NCI-H1694 treated with DMSO at 0.1 percent for 48 hours (cell line): ENCODE data around the gene SHOC2.

ENCODE experiments used
- DNase-seq: peaks from one replicate; lab custom pipeline; 2025; lab: John Stamatoyannopoulos, UW

The SHOC2 gene

DNA sequence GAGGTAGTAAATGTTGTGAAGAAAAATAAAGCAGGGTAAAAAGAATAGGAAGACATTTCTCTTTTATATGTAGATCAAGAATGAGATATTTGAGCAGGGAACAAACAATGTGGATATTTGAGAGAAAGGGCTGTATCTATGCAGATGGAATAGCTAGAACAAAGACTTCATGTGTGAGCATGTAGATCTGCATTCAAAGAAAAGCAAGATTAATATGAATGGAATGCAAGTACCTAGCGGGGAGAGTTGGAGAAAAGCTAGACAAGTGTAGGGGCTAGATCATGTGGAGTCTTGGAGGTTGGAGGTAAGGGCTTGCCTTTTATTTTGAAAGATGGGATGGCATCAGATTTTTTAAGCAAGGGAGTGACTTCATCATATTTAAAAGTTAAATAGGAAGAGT is 27.1 kb downstream of the SHOC2 start:
- DNase-seq = no peak

DNA sequence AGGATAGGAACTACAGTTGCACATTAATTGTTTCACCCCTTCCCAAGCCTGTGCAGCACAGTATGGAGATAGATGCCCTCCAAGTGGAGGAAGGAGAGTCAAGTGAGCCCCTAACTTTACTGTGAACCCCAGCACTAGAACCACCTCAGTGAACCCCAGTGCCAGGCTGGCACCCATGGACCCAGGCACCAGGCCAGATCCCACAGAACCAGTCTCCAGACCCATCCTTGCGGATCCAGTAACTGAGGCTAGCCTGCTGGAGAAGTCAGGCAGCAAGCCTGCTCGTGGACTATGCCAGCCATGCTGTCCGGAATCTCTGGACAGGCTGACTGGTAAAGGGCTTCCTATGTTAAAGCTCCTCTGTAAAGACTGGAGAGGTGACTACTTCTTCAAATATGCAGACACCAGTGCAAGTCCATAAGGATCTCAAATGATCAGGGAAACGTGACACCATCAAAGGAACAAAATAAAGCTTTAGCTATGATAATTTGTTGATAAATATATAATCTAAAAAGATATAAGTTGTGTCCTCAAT is 27.7 kb downstream of the SHOC2 start:
- no peak for DNase-seq

DNA sequence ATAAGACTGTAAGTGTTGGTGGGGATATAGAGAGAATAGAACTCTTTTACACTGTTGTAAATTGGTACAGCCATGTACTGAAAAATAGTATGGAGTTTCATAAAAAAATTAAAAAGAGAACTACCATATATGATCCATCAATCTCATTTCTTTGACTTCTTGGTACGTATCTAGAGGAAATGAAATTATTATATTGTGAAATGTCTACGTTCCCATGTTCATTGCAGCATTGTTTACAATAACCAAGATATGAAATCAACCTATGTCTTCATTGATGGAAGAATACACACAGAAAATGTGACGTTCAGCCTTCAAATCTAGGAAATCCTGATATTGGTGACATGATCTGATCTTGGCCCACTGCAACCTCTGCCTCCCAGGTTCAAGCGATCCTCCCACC is 32.0 kb downstream of the SHOC2 start:
- DNase-seq = no peak

DNA sequence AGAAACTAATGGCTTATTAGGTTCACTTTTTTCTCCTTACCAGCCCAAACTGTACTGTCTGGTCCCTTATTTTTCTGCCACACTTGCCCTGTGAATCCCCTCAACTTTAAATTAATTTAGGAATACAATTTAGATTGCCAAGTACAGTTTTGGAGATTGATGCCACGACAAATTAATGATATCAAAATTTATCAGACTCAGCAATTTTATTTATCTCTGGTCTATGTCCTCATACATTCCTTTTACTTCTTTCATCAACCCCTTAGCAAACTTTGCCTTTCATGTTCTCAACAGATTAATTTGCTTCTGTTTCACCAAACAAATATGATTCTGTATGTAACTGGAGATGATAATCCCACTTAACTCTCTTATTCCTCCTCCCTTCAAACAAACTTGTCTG is 38.2 kb downstream of the SHOC2 start:
- no peak for DNase-seq

DNA sequence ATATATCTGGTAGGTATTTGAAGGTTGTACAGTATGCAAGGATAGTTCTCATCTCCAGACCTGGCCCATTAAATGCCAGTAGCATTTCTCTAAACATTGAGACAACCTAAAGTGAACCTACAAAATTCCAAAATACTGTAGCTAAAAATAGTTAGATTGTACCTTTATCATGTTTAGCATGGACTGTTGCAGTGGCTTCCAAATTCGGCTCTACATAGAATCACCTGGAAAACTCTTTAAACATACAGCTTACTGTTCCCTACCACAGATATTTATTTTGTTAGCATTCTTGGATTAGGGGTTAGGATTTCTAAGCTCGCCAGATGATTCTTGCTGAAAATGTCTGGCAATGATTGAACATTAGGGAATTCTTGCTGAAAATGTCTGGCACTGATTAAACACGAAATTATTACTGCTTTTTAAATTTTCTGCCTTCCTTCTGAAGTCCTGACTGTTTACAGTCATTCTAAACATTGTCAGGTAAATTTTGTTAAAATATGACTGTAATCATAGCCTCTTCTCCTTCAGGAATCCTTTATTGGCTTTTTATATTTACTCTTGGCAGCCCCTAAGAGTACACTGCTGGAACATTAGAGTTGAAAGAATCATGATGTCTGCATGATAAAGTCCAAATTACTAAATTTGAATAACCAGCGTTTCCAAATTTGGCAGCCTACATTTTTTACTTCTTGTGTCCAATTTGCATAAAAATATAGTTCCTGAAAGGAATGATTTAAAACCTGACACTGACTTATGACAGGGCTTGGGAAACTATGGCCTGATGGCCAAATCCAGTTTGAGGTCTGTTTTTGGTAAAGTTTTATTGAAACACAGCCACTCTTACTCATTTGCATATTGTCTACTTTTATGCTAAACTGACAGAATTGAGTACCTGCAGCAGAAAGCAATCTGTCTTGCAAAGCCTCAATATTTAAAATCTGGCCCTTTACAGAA is 40.3 kb downstream of the SHOC2 start:
- DNase-seq = no peak

DNA sequence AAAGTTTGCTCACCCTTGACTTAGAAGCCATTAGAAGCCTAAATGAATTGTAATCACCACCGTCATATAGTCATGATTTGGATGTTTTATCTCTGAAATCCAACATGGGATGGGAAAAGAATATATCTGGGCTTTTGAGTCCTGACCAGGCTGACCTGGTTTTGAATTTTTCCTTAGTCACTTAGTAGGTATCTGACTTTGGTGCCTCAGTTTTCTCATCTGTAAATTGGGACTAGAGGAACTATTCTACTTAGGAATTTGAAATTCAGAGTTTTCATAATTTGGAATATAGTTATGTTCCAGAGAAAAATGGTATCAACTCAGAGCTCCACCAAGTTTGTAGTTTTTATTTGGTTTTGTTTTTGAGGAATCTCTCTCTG is 40.9 kb downstream of the SHOC2 start:
- no peak for DNase-seq

DNA sequence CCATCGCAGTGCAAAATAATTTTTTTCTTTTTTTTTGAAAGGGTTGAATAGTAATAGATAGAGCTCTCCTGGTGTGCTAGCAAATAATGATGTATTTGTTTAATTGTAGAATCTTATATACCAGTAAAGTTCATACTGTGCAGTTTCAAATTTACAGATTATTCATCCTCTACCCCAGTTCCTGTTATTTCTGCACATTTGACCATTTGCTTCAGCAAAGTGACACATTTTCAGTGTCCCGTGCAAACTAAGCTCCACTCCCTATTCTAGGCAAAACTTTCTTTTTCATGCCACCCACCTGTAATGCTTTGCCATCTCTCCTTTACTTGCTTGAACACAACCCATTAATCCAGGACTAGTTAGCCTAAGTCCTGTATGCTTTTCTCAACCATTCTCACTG is 43.0 kb downstream of the SHOC2 start:
- no peak for DNase-seq

DNA sequence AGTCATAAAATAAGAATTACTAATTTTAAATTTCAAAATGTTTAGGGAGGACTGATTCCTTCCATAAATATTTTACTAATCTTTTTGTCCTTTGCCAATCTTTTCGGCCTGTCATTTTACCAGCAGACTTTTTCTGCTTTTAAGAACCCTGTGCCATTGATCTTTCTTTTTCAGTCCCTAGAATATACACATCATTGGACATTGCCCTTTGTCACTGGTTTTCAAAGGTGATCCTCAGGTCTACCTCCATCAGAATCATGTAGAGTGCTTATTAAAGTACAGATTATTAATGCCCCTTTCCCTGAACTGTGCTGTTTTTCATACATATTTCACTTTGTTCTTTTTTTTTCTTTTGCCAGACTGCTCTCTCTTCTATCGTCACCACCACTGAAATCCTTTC is 43.8 kb downstream of the SHOC2 start:
- no peak for DNase-seq

DNA sequence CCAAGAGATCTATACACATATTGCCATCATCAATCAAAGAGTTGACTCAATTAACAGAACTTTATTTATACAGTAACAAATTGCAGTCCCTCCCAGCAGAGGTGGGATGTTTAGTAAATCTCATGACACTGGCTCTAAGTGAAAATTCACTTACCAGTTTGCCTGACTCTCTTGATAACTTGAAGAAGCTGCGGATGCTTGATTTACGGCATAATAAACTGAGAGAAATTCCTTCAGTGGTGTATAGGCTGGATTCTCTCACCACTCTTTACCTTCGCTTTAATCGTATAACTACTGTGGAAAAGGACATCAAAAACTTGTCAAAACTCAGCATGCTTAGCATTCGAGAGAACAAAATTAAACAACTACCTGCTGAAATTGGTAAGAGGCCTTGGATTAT is 45.3 kb downstream of the SHOC2 start:
- no peak for DNase-seq

DNA sequence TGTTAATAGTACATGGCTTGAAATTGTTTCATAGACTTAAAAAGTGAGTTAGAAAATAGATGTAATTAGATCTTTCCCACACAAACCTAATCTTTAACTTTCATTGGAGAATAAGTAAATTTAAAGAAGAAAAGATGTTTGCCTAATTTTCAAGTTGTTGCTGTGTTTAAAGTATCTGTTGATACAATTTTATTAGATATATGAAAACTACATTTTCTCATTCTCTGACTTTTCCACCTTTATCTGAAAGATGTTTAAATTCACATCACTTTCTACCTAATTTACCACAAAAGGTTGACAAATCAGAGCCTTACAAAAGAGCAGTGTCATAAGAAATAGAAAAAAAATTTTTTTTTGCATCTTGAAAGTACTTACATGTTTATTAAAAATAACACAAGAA is 45.8 kb downstream of the SHOC2 start:
- DNase-seq = no peak

DNA sequence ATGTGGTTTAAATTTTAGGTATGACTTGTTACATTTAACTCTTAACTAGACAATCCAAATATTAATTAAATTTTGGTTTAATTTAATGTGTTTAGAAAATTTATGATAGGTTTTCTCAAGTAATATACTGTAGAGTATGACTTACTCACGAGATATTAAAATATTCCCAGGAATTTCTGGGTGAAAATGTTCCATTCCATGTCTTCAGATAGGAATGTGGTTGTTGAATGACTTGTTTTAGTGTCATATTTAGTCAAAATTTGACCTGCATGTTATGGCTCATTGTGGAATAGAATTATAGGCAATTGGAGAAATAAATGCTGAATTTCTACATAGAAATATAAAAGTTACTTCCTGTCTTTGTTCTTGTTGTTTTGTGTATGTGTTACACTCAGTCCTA is 46.7 kb downstream of the SHOC2 start:
- DNase-seq = no peak

DNA sequence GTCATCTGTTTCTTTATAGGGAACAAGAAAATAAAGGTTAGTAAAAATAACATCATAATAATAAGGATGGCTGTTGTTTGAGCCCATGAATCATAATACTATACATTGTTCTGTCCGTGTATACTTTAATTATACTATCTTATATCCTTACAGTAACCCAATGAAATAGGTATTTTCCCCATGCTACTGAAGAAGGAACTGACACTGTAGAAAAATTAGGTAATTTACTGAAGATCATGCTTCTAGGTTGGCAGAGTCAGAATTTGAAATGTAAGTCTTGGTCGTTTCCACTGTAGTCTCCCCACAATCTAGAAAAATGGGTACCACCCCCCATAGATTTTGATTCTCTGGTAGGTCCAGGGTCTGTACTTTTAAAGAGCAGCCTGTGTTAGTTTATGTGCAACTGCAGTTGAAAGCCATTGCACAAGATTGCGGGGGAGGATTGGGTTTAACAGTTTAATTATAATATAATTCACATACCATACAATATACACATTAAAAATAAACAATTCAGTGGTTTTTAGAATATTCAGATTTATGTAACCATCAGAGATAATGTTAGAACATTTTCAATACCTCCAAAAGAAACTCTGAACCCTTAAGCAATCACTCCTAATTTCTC is 47.7 kb downstream of the SHOC2 start:
- DNase-seq = no peak

DNA sequence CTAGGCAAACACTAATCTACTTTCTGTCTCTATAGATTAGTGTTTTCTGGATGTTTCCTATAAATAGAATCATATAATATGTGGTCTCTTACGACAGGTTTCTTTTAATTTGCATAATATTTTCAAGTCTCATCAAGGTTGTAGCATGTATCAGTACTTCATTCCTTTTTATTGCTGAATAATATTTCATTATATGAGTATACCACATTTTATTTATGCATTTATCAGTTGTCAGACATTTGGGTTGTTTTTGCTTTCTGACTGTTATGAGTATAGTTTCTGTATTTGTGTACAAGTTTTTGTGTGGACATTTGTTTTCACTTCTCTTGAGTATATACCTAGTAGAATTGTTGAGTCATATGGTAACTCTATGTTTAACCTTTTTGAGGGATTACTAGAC is 48.2 kb downstream of the SHOC2 start:
- DNase-seq = no peak

DNA sequence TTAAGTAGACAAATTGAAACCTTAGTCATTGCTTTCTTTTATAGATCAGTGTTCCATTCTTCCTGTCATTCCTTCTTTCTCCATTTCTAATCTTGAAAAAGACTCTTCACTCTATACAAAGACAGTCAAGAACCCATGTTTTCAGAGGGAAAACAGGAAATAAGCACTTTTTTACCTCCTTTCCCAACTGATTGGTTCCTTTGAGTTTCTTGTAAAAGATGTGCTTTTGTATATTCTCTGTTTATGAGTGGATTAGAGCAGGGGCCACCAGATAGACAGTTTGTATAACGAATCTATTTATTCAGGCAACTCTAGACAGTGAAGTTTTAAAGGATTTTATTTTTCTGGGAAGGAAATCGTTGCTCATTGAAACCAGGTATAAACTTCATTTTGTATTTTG is 49.8 kb downstream of the SHOC2 start:
- DNase-seq = no peak

DNA sequence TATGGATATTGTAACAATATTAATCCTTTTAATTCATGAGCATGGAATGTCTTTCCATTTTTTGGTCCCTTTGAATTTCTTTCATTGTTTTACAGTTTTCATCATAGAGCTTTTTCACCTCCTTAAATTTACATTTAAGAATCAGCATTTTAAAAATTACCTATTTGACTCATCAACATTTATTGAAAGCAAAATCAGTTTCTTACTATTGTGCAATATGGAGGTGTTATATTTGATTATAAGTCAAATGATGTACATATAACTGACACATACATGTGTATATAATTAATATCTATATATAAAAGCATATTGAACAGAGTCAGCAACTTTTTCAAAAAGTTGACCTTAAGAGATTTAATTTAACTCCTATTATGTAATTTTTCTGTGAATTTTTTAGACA is 52.2 kb downstream of the SHOC2 start:
- DNase-seq = no peak

DNA sequence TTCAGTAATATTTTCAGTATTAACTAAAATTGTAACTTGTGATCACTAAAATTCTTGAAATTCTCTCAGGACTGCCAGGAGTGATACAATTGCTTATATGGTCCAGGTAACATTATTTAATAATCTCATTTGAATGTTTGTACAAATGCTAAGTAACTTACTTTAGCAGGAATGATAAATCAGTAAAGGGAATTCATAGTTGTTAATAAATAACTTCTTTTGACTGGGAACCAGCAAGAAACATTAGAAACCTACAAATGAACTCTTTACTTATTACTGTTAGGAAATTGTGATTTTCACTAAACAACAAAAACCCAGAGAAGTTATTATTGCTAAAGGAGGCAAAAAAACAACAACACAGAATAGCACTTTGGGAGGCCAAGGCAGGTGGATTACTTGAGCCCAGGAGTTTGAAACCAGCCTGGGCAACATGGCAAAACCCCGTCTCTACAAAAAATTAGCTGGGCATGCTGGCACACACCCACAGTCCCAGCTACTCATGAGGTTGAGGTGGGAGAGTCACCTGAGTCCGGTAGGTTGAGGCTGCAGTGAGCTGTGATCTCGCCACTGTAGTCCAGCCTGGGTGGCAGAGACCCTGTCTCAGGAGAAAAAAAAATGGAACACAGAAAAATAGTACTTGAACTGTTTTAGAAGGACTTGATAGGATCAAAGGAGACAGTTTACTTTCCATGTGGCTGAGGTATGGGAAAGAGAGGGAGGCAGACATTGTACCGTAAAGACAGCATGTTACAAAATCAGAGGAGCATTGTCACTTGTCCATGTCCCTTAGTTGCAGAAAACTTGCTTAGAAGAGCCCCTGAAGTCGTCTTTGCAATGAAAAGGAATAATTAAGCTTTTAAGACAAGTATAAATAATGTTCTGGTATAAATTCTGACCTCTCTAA is 53.1 kb downstream of the SHOC2 start:
- DNase-seq = no peak

DNA sequence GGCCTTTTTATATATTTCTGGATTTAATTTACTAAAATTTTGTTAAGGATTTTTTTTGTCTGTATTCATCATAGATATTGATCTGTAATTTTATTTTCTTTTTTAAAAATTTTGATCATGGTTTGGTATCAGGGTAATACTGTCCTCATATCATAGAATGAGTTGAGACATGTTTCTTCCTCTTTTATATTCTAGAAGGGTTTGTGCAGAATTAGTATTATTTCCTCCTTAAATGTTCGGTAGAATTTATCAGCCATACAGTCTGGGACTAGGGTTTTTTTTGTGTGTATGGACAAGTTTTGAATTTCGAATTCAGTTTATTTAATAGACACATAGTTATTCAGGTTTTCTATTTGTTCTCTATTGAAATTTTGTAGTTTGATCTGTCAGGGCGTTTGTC is 54.0 kb downstream of the SHOC2 start:
- no peak for DNase-seq

DNA sequence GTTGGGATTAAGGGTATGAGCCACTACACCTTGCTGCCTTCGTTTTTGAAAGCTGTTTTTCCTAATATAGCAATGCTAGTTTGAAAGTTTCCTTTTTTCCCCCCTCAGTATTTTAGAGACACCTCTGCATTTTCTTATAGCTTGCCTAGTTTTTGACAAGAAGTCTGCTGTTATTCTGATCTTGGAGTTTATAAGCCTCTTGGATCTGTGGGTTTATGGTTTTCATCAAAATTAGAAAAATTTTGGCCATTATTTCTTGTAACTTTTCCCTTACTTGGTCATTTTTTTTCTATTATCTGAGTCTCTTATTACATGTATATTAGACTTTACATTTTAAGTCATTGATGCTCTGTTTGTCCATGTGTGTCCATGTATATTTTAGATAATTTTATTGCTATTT is 57.2 kb downstream of the SHOC2 start:
- DNase-seq = no peak

DNA sequence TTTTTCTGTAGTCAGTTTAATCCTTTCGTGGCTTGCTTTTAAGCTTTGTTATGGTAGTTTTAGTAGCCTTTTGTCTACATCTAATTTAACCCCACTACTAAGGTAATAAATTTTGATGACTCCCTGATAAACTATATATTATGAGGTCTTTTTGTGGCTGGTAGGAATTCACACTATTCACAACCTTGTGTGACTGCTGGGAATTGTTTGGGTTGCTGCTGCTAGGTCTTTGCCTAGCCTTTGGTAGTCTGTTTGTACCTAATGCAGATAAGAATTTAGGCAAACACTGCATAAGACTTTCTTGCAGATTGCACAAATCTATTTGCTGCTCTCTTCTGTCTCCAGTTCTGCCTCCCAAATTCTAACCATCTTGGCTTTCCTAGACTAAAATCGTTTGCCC is 58.3 kb downstream of the SHOC2 start:
- DNase-seq = no peak

DNA sequence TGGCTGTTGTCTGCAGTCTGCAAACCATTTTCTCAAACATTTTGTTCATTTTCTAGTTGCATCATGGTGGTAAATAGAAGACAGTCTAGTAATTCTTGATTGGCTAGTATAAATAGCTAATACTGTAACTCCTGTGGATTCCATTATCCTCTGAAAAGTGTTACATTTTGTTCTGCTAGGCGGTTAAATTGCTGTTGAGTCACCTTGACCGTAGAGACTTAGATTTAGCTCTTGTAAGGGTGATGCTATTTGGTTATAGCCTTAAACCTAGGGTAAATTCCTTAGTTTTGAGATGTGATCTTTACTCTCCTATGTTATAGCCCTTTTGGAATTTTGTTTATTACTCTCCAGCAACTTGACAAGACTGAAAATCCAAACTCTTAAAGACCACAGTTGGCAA is 58.8 kb downstream of the SHOC2 start:
- DNase-seq = no peak

DNA sequence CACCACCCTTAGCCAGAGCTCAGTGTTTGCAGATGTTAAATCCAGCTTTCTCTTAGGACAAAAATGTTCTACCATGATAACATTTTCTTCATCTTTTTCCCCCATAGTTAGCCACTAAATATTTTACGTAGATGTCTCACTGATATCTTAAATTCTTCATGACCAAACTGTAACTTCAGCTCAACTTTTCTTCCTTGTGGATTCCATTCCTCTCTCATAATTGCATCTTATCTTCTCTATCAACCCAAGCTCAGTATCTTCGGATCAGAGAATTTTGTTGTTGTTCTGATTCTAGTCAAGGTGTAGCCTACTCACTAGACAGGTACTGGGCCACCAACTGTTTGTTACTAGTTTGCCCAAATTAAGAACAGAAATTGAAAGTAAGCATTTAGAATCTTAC is 60.2 kb downstream of the SHOC2 start:
- no peak for DNase-seq

DNA sequence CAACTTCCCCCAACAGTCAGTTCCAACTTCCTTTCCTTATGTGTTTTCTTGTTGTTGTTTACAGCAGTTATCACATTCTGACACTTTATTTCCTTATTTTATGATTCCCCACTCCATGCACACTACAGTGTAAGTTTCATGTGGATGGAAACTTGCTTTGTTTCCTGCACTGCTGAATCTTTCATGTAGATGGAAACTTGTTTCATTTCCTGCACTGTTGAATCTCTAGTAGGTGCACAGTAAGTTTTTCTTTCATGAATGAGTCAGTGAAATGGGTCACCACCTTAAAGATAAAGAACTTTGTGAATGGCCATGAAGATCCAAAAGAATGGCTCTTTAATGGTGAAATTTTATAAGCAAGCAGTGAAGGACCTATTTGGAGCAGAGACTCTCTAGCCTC is 61.4 kb downstream of the SHOC2 start:
- DNase-seq = no peak

DNA sequence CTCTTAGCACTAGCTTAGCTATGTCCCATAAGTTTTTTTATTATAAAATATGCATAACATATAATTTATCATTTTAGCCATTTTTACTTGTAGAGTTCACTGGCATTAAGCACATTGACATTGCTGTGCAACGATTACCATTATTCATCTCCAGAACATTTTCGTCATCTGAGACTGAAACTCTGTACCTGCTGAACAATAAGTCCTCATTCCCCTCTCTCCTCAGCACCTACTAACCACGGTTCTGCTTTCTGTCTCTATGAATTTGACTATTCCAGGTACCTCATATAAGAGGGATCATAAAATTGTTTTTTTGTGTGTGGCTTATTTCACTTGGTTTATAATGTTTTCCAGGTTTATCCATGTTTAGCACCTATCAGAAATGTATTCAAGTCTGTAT is 64.1 kb downstream of the SHOC2 start:
- no peak for DNase-seq
